ENCODE results near the gene CALN1.

Gene CALN1

GRCh38 chr7:71865172-71865571 lies 547.0 kb downstream of the CALN1 start:
- TF ChIP-seq CTCF (IDR thresholded peaks at IDR 0.05; ENCODE audit: low read length, missing control alignments), result no peak
- no peak overlapping the region for H3K4me3 ChIP-seq (replicated peaks; ENCODE audit: low read depth, low read length)
- no peak for DNase-seq (ENCODE audit: low read depth)

- no peak for TF ChIP-seq CTCF (IDR thresholded peaks at IDR 0.05; ENCODE audit: low read length, missing control alignments)
- no peak for DNase-seq (ENCODE audit: low read depth)
- H3K4me3 ChIP-seq (replicated peaks; ENCODE audit: low read depth, low read length), result no peak overlapping the region
Measured at GRCh38 chr7:71864130-71864529, 548.0 kb downstream of the CALN1 start.

- TF ChIP-seq CTCF (IDR thresholded peaks at IDR 0.05; ENCODE audit: low read length, missing control alignments), result no peak
- no peak overlapping the region for H3K4me3 ChIP-seq (replicated peaks; ENCODE audit: low read depth, low read length)
- no peak for DNase-seq (ENCODE audit: low read depth)
Measured at GRCh38 chr7:71860572-71860971, 551.6 kb downstream of the CALN1 start.

- H3K4me3 ChIP-seq (replicated peaks; ENCODE audit: low read depth, low read length), result no peak overlapping the region
- DNase-seq (ENCODE audit: low read depth), result no peak
- no peak for TF ChIP-seq CTCF (IDR thresholded peaks at IDR 0.05; ENCODE audit: low read length, missing control alignments)
Measured at GRCh38 chr7:71857338-71857737, 554.8 kb downstream of the CALN1 start.

GRCh38 chr7:71854546-71855397 lies 557.4 kb downstream of the CALN1 start:
- no peak for DNase-seq (ENCODE audit: low read depth)
- no peak overlapping the region for H3K4me3 ChIP-seq (replicated peaks; ENCODE audit: low read depth, low read length)
- no peak for TF ChIP-seq CTCF (IDR thresholded peaks at IDR 0.05; ENCODE audit: low read length, missing control alignments)

- TF ChIP-seq CTCF (IDR thresholded peaks at IDR 0.05; ENCODE audit: low read length, missing control alignments), result no peak
- no peak overlapping the region for H3K4me3 ChIP-seq (replicated peaks; ENCODE audit: low read depth, low read length)
- no peak for DNase-seq (ENCODE audit: low read depth)
Measured at GRCh38 chr7:71851776-71852498, 560.2 kb downstream of the CALN1 start.
